B cell (primary cell): ENCODE data around the gene CRBN.

Experiments used
- CTCF ChIP-seq: fragments of 200-600 bp; IDR thresholded peaks from one replicate; pipeline ENCODE4 v1.8.0; 2022; ENCODE audit warnings: antibody characterized with exemption, mild to moderate bottlenecking
- EZH2 ChIP-seq: IDR thresholded peaks from 2 replicates; pipeline ENCODE4 v1.6.1; 2012; ENCODE audit warnings: borderline replicate concordance, low read depth, mild to moderate bottlenecking, moderate library complexity, low read length; ENCODE audit not compliant: insufficient read depth, poor library complexity, severe bottlenecking

DNA sequence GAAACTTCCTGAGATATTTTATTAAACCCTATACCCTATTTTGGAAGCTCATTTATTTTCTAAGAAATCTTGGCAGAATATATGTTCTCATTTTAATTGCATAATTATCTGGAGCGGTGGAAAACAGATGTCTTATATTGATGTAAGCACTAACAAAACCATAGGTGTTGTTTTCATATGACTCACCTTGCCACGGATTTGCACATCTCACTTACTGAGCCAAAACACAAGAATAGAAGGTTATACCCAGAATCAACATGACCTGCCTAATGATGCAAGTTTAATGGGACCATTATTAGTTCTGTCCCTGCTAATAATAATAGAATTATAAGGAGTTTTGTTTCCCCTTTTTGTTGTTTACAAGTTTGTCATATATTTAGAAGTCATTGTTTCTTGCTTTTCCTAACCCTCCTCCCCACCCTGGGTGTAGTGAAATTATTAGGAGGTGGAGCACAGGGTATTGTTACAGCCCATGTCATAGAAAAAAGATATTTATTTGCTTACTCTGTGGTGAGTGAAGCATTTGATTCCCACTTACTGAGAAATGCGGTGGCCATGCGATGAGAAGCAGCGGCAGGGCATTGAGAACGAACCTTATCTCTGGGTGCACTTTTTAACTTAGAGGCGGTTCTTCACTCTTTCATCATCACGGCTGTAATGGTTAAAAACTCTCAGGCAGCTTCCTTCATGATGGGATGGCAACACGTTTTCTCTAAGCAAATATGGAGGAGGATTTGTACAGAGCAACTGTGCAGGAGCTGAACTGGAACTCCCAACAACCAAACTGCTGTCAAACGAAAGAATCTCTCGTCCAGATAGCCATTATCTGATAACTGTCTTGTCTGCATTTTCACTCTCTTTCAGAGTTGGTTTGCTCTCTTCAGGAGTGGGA, 69.8 kb downstream of the CRBN start:
- TF ChIP-seq CTCF (no peak), EZH2 (no peak)
